Astrocyte (in vitro differentiated cells and primary cell): ENCODE measurements around the gene HTR5A. TPM values are rescaled to one million over a fixed set of nuclear protein-coding genes. Genes with fewer than 3 reads are reported as not detected.
"Not testable (repeated sequence)": the region's sequence is repeated elsewhere in the genome, so short reads cannot be mapped to it uniquely, and the experiment has no call there.

Source experiments
- DNase-seq: peaks from one replicate; pipeline ENCODE4 v3.0.0-alpha.2; 2010; ENCODE audit warnings: low read depth
- FAIRE-seq: peaks from 2 replicates; lab custom pipeline; 2011; peaks lifted over from hg19 to GRCh38; lab: Jason Lieb, UNC
- H2AFZ ChIP-seq: 2 replicates; pipeline ENCODE4 v1.6.0; 2012; ENCODE audit warnings: low read depth, low read length, inconsistent platforms
- H3K27ac ChIP-seq: 2 replicates; pipeline ENCODE4 v1.5.1; 2011; ENCODE audit warnings: low read depth, low read length, inconsistent platforms
- H3K27me3 ChIP-seq: 2 replicates; pipeline ENCODE4 v1.6.0; 2011; ENCODE audit warnings: low read length, inconsistent platforms; ENCODE audit not compliant: insufficient read depth
- H3K36me3 ChIP-seq: 2 replicates; pipeline ENCODE4 v1.5.1; 2011; ENCODE audit warnings: low read length, inconsistent platforms; ENCODE audit not compliant: insufficient read depth
- H3K4me1 ChIP-seq: 2 replicates; pipeline ENCODE4 v1.5.1; 2011; ENCODE audit warnings: low read length, inconsistent platforms; ENCODE audit not compliant: insufficient read depth
- H3K4me2 ChIP-seq: 2 replicates; pipeline ENCODE4 v1.6.0; 2012; ENCODE audit warnings: low read length, inconsistent platforms
- H3K4me3 ChIP-seq: 2 replicates; pipeline ENCODE4 v1.5.1; 2011; ENCODE audit warnings: low read depth, mild to moderate bottlenecking, low read length, inconsistent platforms; ENCODE audit not compliant: insufficient read depth
- H3K79me2 ChIP-seq: 2 replicates; pipeline ENCODE4 v1.6.0; 2012; ENCODE audit warnings: mild to moderate bottlenecking, low read length, inconsistent platforms; ENCODE audit not compliant: insufficient read depth
- H3K9ac ChIP-seq: 2 replicates; pipeline ENCODE4 v1.6.0; 2012; ENCODE audit warnings: mild to moderate bottlenecking, low read length, inconsistent platforms
- H3K9me3 ChIP-seq: 2 replicates; pipeline ENCODE4 v1.5.1; 2012; ENCODE audit warnings: low read depth, mild to moderate bottlenecking, low read length, inconsistent platforms; ENCODE audit not compliant: insufficient read depth
- H4K20me1 ChIP-seq: 2 replicates; pipeline ENCODE4 v1.6.0; 2012; ENCODE audit warnings: low read length, inconsistent platforms; ENCODE audit not compliant: insufficient read depth
- H3K27ac Mint-ChIP-seq: one replicate; pipeline ENCODE4 v1.8.0; 2021; ENCODE audit warnings: mild to moderate bottlenecking, mixed read lengths; ENCODE audit not compliant: unreplicated experiment
- H3K27me3 Mint-ChIP-seq: one replicate; pipeline ENCODE4 v1.8.0; 2021; ENCODE audit warnings: low read depth, mixed read lengths; ENCODE audit not compliant: unreplicated experiment
- H3K36me3 Mint-ChIP-seq: one replicate; pipeline ENCODE4 v1.8.0; 2021; ENCODE audit warnings: low read depth, mixed read lengths; ENCODE audit not compliant: unreplicated experiment
- H3K4me1 Mint-ChIP-seq: one replicate; pipeline ENCODE4 v1.8.0; 2021; ENCODE audit warnings: low read depth, mixed read lengths; ENCODE audit not compliant: unreplicated experiment
- H3K4me3 Mint-ChIP-seq: one replicate; pipeline ENCODE4 v1.8.0; 2021; ENCODE audit warnings: mild to moderate bottlenecking, moderate library complexity, mixed read lengths; ENCODE audit not compliant: unreplicated experiment
- H3K9me3 Mint-ChIP-seq: one replicate; pipeline ENCODE4 v1.8.0; 2021; ENCODE audit warnings: mild to moderate bottlenecking, mixed read lengths; ENCODE audit not compliant: unreplicated experiment
- EZH2 ChIP-seq: IDR thresholded peaks from 2 replicates; pipeline ENCODE4 v1.6.1; 2012; ENCODE audit warnings: mild to moderate bottlenecking, low read length, inconsistent platforms; ENCODE audit not compliant: insufficient read depth
- total RNA-seq: library from RNA; stranded (reverse); gene quantifications from 2 replicates; pipeline ENCODE4 v1.2.1, GENCODE V29; 2021
- TF ChIP-seq, protein P1 (sequence below): IDR thresholded peaks from 2 replicates; pipeline ENCODE4 v1.5.1; 2011; ENCODE audit warnings: low read depth, mild to moderate bottlenecking, inconsistent platforms, low read length, moderate library complexity; ENCODE audit not compliant: insufficient read depth

HTR5A gene
- total RNA-seq, 1 donor from 2014 or later: not detected

DNA sequence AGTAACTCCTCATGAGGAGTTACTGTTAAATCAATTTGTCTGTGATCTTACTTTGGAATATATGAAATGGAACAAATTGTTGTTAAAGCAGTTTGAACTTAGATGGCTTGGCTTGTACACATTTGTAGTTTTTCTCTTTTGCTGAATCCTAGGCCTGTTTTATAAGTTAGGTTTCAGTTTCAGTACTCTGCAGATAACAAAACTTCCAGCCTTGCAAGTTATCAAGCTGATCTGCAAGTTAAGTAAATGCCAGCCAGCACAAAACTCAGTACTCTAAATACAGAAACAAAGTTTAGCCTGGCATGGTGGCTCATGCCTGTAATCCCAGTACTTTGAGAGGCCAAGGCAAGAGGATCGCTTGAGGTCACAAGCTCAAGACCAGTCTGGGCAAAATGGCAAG lies 42.2 kb upstream of the HTR5A start:
- no peak overlapping the region for H3K4me3 ChIP-seq
- Mint-ChIP-seq H3K9me3 (peaks cover 5% of the 10 kb centered on the region), H3K27ac (no peak overlapping the region), H3K36me3 (no peaks in the 10 kb centered on the region), H3K4me3 (no peak overlapping the region), H3K27me3 (peaks cover 4% of the 10 kb centered on the region), H3K4me1 (no peaks in the 10 kb centered on the region)
- H2AFZ ChIP-seq: no peak overlapping the region
- no peak for FAIRE-seq
- H3K27me3 ChIP-seq: no peaks in the 10 kb centered on the region
- DNase-seq: no peak
- TF ChIP-seq, protein P1, sequence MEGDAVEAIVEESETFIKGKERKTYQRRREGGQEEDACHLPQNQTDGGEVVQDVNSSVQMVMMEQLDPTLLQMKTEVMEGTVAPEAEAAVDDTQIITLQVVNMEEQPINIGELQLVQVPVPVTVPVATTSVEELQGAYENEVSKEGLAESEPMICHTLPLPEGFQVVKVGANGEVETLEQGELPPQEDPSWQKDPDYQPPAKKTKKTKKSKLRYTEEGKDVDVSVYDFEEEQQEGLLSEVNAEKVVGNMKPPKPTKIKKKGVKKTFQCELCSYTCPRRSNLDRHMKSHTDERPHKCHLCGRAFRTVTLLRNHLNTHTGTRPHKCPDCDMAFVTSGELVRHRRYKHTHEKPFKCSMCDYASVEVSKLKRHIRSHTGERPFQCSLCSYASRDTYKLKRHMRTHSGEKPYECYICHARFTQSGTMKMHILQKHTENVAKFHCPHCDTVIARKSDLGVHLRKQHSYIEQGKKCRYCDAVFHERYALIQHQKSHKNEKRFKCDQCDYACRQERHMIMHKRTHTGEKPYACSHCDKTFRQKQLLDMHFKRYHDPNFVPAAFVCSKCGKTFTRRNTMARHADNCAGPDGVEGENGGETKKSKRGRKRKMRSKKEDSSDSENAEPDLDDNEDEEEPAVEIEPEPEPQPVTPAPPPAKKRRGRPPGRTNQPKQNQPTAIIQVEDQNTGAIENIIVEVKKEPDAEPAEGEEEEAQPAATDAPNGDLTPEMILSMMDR: no peak
- TF ChIP-seq EZH2: no peak
- no peaks in the 10 kb centered on the region for H3K79me2 ChIP-seq
- no peak overlapping the region for H3K27ac ChIP-seq
- no peaks in the 10 kb centered on the region for H3K9me3 ChIP-seq
- no peaks in the 10 kb centered on the region for H3K4me1 ChIP-seq
- no peak overlapping the region for H3K9ac ChIP-seq
- H3K4me2 ChIP-seq: no peak overlapping the region
- H4K20me1 ChIP-seq: no peaks in the 10 kb centered on the region
- no peaks in the 10 kb centered on the region for H3K36me3 ChIP-seq

DNA sequence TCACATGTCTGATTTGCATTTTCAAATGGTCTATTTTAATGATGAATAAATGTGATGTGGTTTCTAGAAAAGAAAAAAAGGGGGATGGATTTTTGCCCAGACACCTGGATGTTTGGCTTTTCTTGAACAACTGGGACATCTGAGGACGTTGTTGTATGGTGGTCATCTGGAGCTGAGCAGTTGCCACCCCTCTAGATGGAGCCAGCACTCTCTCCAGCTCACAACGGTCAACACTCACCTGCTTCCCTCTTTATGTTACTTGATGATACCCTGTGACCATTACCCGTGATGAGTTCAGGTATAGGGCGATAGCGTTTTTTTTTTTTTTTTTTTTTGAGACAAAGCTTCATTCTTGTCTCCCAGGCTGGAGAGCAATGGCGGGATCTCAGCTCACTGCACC lies 37.1 kb upstream of the HTR5A start:
- H3K27ac ChIP-seq: no peak overlapping the region
- Mint-ChIP-seq H3K27ac (no peak overlapping the region), H3K9me3 (no peaks in the 10 kb centered on the region), H3K27me3 (no peaks in the 10 kb centered on the region), H3K4me1 (no peaks in the 10 kb centered on the region), H3K36me3 (no peaks in the 10 kb centered on the region), H3K4me3 (no peak overlapping the region)
- no peaks in the 10 kb centered on the region for H3K27me3 ChIP-seq
- DNase-seq: no peak
- H2AFZ ChIP-seq: no peak overlapping the region
- no peaks in the 10 kb centered on the region for H3K4me1 ChIP-seq
- no peaks in the 10 kb centered on the region for H3K79me2 ChIP-seq
- H3K4me3 ChIP-seq: no peak overlapping the region
- no peaks in the 10 kb centered on the region for H3K36me3 ChIP-seq
- no peak for TF ChIP-seq EZH2
- TF ChIP-seq, protein P1: no peak
- H3K9ac ChIP-seq: no peak overlapping the region
- H3K9me3 ChIP-seq: no peaks in the 10 kb centered on the region
- no peak overlapping the region for H3K4me2 ChIP-seq
- no peak for FAIRE-seq
- H4K20me1 ChIP-seq: no peaks in the 10 kb centered on the region

- H3K79me2 ChIP-seq, H3K9me3 Mint-ChIP-seq, H3K27me3 Mint-ChIP-seq, FAIRE-seq, H3K36me3 Mint-ChIP-seq, H3K9ac ChIP-seq, H3K27ac Mint-ChIP-seq, H3K36me3 ChIP-seq, H3K9me3 ChIP-seq, H3K4me3 ChIP-seq, H3K4me1 Mint-ChIP-seq, H3K4me2 ChIP-seq, DNase-seq, H2AFZ ChIP-seq, H3K4me1 ChIP-seq, H3K4me3 Mint-ChIP-seq, H3K27me3 ChIP-seq, H3K27ac ChIP-seq, H4K20me1 ChIP-seq: not testable (repeated sequence)
Observed at GRCh38 chr7:155034495-155034894, 35.6 kb upstream of the HTR5A start.
